ENCODE measurements around the gene TNIK.

- TF ChIP-seq CTCF (IDR thresholded peaks at IDR 0.05; ENCODE audit: poor library complexity, severe bottlenecking) = no peak
- no peak for TF ChIP-seq EZH2 (IDR thresholded peaks at IDR 0.05; ENCODE audit: borderline replicate concordance, insufficient read depth, low read length, poor library complexity, severe bottlenecking)
- TF ChIP-seq TAF1 (IDR thresholded peaks at IDR 0.05; ENCODE audit: low read depth) = no peak
Observed at GRCh38 chr3:171476532-171477102, 16.4 kb upstream of the TNIK start.
